Endodermal cell (in vitro differentiated cells): ENCODE data around the gene DICER1. TPM values are rescaled to one million over a fixed set of nuclear protein-coding genes. Genes with fewer than 3 reads are reported as not detected.
A peak's percentile ranks its signal among the peaks of the same experiment; 100 is the strongest.

Source experiments
- DNase-seq: peaks from one replicate; pipeline ENCODE4 v3.0.0-alpha.2; 2017
- H3K27ac ChIP-seq: 2 replicates; pipeline ENCODE4 v1.5.1; 2013; ENCODE audit warnings: mild to moderate bottlenecking, low read depth, low read length, moderate library complexity
- H3K27me3 ChIP-seq: 2 replicates; pipeline ENCODE4 v1.6.1; 2013; ENCODE audit warnings: mild to moderate bottlenecking, low read length, moderate library complexity; ENCODE audit not compliant: insufficient read depth, control insufficient read depth, poor library complexity, severe bottlenecking
- H3K36me3 ChIP-seq: 2 replicates; pipeline ENCODE4 v1.7.0; 2013; ENCODE audit warnings: mild to moderate bottlenecking, low read length, moderate library complexity; ENCODE audit not compliant: control insufficient read depth, insufficient read depth
- H3K4me1 ChIP-seq: one replicate; pipeline ENCODE4 v1.7.0; 2013; ENCODE audit warnings: low read length; ENCODE audit not compliant: control insufficient read depth, insufficient read depth
- H3K4me3 ChIP-seq: 2 replicates; pipeline ENCODE4 v1.5.1; 2013; ENCODE audit warnings: mild to moderate bottlenecking, low read length, moderate library complexity
- H3K9ac ChIP-seq: 2 replicates; pipeline ENCODE4 v1.6.1; 2013; ENCODE audit warnings: mild to moderate bottlenecking, low read length, moderate library complexity; ENCODE audit not compliant: poor library complexity, severe bottlenecking; ENCODE audit errors: extremely low read depth
- H3K9me3 ChIP-seq: 2 replicates; pipeline ENCODE4 v1.6.1; 2013; ENCODE audit warnings: mild to moderate bottlenecking, low read length, moderate library complexity; ENCODE audit not compliant: control insufficient read depth
- H3K27ac Mint-ChIP-seq: 2 replicates; pipeline ENCODE4 v1.8.0; 2020; ENCODE audit warnings: mixed read lengths
- H3K27me3 Mint-ChIP-seq: 2 replicates; pipeline ENCODE4 v1.8.0; 2021; ENCODE audit warnings: mild to moderate bottlenecking, mixed read lengths; ENCODE audit not compliant: insufficient read depth
- H3K36me3 Mint-ChIP-seq: 2 replicates; pipeline ENCODE4 v1.8.0; 2020; ENCODE audit warnings: low read depth, mixed read lengths
- H3K4me1 Mint-ChIP-seq: 2 replicates; pipeline ENCODE4 v1.8.0; 2020; ENCODE audit warnings: mixed read lengths
- H3K4me3 Mint-ChIP-seq: 2 replicates; pipeline ENCODE4 v1.8.0; 2020; ENCODE audit warnings: mild to moderate bottlenecking, moderate library complexity, mixed read lengths
- H3K9me3 Mint-ChIP-seq: 2 replicates; pipeline ENCODE4 v1.8.0; 2020; ENCODE audit warnings: mild to moderate bottlenecking, mixed read lengths
- CTCF ChIP-seq: fragments of 200-600 bp; sonication (generic); conservative IDR thresholded peaks from 2 replicates; pipeline ENCODE4 v1.5.0; 2021; ENCODE audit warnings: antibody characterized with exemption, mild to moderate bottlenecking
- WGBS, 2 experiments: methylation state at CpG; one replicate each; pipeline versions ENCODE4 v1.1.5 to v1.1.7; 2013; ENCODE audit warnings: missing lambda C conversion rate in 2 of 2, mixed read lengths in 1 of 2; ENCODE audit not compliant: insufficient coverage in 1 of 2, insufficient read length in 1 of 2; 5-methylcytosine and 5-hydroxymethylcytosine counted together
- total RNA-seq, 2 donors: library from RNA; stranded (reverse); fragmentation: NEBNext Ultra II Directional in 1 of 2; extraction: Animal tissue kit (Norgen Biotek cat#: 25700) in 1 of 2; gene quantifications; 2 replicates in 1 of 2; 3 replicates in 1 of 2; pipeline ENCODE4 v1.2.1, GENCODE V29; 2021

The DICER1 gene
- total RNA-seq, 2 donors from 2014 or later = 66.1 to 69.2 TPM

- Mint-ChIP-seq H3K4me3 (no peak overlapping the region), H3K4me1 (peaks cover 24% of the 10 kb centered on the region), H3K36me3 (no peaks in the 10 kb centered on the region), H3K27ac (no peak overlapping the region), H3K27me3 (no peaks in the 10 kb centered on the region), H3K9me3 (no peaks in the 10 kb centered on the region)
- WGBS, 2 experiments = 88 to 93% methylated on average over 7 to 8 of the region's 8 CpGs
- H3K4me1 ChIP-seq = no peaks in the 10 kb centered on the region
- peak; percentile 63 for DNase-seq
- no peak overlapping the region for H3K4me3 ChIP-seq
- H3K27me3 ChIP-seq = no peaks in the 10 kb centered on the region
- H3K9me3 ChIP-seq = no peaks in the 10 kb centered on the region
- no peak for TF ChIP-seq CTCF
- H3K36me3 ChIP-seq = no peaks in the 10 kb centered on the region
- no peak overlapping the region for H3K9ac ChIP-seq
- H3K27ac ChIP-seq = no peak overlapping the region
Measured at GRCh38 chr14:95197551-95197950, 40.2 kb upstream of the DICER1 start.

- Mint-ChIP-seq H3K27me3 (no peaks in the 10 kb centered on the region), H3K9me3 (no peaks in the 10 kb centered on the region), H3K27ac (peak overlapping the region; percentile 41), H3K4me1 (peaks cover 27% of the 10 kb centered on the region), H3K36me3 (no peaks in the 10 kb centered on the region), H3K4me3 (no peak overlapping the region)
- Histone ChIP-seq H3K9me3 (no peaks in the 10 kb centered on the region), H3K36me3 (no peaks in the 10 kb centered on the region), H3K27ac (no peak overlapping the region), H3K9ac (no peak overlapping the region), H3K4me3 (no peak overlapping the region), H3K4me1 (no peaks in the 10 kb centered on the region), H3K27me3 (no peaks in the 10 kb centered on the region)
- 92% methylated on average over 2 of the region's 2 CpGs; no CpG with 5 or more reads in 1 of the 2 experiments for WGBS, 2 experiments
- TF ChIP-seq CTCF = no peak
- DNase-seq = no peak
Measured at GRCh38 chr14:95196826-95197545, 39.7 kb upstream of the DICER1 start.

GRCh38 chr14:95196268-95196667, 38.9 kb upstream of the DICER1 start:
- Histone ChIP-seq H3K27ac (no peak overlapping the region), H3K9ac (no peak overlapping the region), H3K4me3 (no peak overlapping the region), H3K4me1 (no peaks in the 10 kb centered on the region), H3K27me3 (no peaks in the 10 kb centered on the region), H3K36me3 (no peaks in the 10 kb centered on the region), H3K9me3 (no peaks in the 10 kb centered on the region)
- Mint-ChIP-seq H3K4me3 (no peak overlapping the region), H3K9me3 (no peaks in the 10 kb centered on the region), H3K27ac (peak overlapping the region; percentile 41), H3K36me3 (no peaks in the 10 kb centered on the region), H3K27me3 (no peaks in the 10 kb centered on the region), H3K4me1 (peaks cover 27% of the 10 kb centered on the region)
- 63 to 80% methylated on average over 3 to 4 of the region's 5 CpGs for WGBS, 2 experiments
- peak; percentile 42 for DNase-seq
- peak; percentile 64 for TF ChIP-seq CTCF
